GM08714 (cell line): ENCODE results near the gene STYXL1.
"Not testable (repeated sequence)": the region's sequence is repeated elsewhere in the genome, so short reads cannot be mapped to it uniquely, and the experiment has no call there.

Experiments
- H3K4me3 ChIP-seq: fragments of 200-500 bp; sonication (Bioruptor generic); 2 replicates; pipeline ENCODE4 v1.5.1; 2014; ENCODE audit warnings: mild to moderate bottlenecking, low read length, inconsistent platforms
- ZNF274 ChIP-seq: IDR thresholded peaks from 2 replicates; pipeline ENCODE4 v1.6.1; 2012; ENCODE audit warnings: mild to moderate bottlenecking, low read depth, low read length

STYXL1 gene

DNA sequence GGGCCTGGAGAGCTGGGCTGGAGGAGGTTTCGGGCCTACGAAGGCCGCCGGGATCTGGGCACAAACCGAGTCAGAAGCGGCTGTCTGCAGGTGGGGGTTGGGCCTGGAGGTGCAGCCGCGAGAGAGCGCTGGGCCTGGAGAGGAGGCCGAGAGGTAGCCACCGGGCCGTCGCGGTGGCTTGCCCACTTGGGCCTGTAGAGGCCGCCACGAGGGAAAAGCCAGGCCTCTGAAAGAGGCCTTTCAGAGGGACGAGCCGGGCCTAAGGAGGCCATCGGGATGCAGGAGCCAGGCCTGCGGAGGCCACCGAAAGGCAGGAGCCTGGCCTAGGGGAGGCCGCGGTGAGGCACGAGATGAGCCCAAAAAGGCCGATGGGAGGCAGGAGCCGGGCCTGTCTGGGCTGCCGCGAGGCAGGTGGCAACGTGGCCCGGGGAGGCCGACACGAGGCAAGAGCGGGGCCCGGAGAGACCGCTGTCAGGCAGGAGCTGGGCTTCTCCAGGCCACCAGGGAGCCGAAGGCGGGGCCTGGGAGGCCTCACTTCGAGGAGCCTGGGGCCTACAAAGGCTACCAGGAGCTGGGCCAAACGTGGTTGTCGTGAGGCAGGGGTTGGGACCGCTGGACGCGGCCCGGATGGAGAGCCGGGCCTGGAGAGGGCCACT, 25.7 kb upstream of the STYXL1 start:
- no peak overlapping the region for H3K4me3 ChIP-seq
- no peak for TF ChIP-seq ZNF274

DNA sequence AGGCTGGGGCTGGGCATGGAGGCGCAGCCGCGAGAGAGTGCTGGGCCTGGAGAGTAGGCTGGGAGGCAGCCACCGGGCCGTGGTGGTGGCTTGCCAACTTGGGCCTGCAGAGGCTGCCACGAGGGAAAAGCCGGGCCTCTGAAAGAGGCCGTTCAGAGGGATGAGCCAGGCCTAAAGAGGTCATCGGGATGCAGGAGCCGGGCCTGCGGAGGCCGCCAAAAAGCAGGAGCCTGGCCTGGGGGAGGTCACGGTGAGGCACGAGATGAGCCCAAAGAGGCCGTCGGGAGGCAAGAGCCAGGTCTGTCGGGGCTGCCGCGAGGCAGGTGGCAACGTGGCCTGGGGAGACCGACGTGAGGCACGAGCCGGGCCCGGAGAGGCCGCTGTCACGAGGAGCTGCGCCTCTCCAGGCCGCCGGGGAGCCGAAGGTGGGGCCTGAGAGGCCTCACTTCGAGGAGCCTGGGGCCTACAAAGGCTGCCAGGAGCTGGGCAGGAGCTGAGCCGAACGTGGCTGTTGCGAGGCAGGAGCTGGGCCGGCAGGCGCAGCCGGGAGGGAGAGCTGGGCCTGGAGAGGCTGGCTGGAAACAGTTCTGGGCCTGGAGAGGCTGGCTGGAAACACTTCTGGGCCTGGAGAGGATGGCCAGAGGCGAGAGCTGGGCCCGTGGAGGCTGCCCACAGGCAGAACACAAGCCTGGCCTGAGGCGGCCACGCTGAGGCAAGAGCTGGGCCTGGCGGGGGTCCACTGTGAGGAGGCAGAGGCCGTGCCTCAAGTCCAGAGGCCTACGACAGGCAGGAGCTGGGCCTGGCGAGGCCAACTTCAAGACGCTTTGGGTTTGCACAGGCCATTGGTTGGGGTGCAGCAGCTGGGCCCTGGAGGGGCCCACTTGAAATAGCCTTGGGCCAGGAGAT, 24.7 kb upstream of the STYXL1 start:
- no peak for TF ChIP-seq ZNF274
- H3K4me3 ChIP-seq, result no peak overlapping the region

DNA sequence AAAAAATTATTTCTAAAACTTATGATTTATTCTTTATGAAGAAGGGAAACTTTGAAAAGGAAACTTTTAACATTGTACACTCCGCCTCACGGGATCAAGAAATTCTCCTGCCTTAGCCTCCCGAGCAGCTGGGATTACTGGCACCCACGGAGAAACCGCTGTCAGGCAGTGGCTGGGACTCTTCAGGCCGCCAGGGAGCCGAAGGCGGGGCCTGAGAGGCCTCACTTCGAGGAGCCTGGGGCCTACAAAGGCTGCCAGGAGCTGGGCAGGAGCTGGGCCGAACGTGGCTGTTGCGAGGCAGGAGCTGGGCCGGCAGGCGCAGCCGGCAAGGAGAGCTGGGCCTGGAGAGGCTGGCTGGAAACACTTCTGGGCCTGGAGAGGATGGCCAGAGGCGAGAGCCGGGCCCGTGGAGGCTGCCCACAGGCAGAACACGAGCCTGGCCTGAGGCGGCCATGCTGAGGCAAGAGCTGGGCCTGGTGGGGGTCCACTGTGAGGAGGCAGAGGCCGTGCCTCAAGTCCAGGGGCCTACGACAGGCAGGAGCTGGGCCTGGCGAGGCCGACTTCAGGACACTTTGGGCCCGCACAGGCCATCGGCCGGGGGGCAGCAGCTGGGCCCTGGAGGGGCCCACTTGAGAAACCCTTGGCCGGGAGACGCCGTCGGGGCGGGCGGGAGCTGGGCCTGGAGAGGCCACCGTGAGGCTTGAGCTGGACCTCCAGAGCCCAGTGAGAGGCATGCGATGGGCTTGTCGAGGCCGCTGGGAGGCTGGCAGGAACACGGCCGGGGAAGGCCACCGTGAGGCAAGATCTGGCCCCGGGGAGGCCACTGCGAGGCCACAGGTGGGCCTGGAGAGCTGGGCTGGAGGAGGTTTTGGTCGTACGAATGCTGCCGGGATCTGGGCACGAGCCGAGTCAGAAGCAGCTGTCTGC, 23.8 kb upstream of the STYXL1 start:
- TF ChIP-seq ZNF274, result no peak
- no peak overlapping the region for H3K4me3 ChIP-seq

DNA sequence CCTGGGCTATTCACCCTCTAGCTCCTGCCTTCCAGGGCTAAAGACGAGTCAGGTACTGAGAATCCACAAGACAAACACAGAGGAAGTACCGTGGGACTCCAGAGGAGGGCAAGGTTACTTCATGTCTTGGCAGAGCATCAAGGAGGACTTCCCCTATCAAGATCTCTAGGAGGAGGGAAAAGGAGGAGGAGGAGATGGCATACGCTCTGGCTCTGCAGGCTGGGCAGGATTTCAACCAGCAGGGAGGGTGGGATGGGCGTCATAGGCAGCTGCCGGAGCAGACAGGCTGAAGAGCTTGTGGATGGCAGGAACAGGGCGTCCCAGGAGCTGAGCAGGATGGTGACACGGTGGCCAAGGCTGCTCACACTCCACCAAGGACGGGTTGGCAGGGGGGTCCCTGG, 21.4 kb upstream of the STYXL1 start:
- H3K4me3 ChIP-seq, result no peak overlapping the region
- TF ChIP-seq ZNF274, result no peak

DNA sequence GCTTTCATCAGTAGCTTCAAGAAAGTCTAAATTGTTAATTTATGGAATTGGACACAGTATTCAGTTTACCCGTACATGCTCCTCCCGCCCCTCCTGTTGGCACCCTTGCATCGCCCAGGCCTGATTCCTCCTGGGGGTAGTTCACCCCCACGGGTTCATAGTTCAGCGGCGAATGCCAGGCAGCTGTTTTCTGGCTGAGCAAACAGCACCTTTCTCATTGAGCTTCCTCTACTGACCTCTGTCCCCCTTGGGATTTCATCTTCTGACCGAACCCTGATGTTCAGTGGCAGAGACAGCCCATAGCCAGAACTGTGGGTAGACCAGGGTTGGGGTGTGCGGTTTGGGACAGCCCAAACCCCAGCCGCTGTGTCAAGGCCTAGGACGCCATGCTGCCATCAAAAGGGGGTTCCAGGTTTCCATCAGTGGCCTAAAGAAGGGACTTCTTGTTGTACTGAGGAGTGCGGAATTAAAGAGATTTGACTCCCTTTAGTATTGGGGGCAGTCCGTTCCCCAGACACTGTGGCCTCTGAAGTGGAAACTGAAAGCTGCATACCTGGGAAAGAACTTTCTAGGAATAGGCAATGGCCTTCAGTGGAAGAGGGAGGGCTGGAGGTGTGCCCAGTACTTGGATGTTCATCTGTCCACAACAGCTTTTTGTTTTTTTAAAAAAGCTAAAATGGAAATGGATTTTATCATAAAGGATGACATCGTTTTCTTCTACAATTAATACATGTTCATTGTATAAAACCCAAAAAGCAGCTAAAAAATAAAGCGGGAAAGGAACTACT, 19.1 kb upstream of the STYXL1 start:
- TF ChIP-seq ZNF274, result no peak
- H3K4me3 ChIP-seq, result no peak overlapping the region

DNA sequence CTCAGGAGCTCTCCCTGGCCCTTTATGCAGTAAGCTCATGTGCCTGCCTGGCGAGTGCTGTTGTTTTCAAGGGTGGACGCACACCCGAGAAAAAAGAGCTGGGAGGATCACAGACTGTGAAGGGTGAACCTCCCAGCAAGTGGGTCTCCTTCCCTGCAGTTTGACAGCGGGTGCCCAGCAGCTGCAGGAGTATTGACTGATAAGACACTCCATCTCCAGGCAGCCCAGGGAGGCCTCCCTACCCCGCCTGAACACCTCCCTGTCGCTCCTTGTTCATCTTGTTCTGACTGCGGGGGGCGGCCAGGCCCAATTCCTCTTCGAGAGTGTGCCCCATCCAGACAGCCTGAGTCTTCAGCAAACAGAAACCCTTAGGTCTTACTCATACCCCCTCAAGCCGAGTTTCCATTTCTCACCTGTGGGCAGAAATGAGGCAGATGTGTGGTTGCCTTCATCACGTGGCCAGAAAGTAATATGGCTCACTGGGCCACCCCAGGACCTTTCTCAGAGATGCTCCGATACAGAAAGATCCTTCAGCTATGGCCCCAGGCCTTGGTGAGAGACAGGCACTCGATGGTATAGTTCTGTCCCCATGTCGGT, 17.3 kb upstream of the STYXL1 start:
- H3K4me3 ChIP-seq, result no peak overlapping the region
- TF ChIP-seq ZNF274, result no peak

DNA sequence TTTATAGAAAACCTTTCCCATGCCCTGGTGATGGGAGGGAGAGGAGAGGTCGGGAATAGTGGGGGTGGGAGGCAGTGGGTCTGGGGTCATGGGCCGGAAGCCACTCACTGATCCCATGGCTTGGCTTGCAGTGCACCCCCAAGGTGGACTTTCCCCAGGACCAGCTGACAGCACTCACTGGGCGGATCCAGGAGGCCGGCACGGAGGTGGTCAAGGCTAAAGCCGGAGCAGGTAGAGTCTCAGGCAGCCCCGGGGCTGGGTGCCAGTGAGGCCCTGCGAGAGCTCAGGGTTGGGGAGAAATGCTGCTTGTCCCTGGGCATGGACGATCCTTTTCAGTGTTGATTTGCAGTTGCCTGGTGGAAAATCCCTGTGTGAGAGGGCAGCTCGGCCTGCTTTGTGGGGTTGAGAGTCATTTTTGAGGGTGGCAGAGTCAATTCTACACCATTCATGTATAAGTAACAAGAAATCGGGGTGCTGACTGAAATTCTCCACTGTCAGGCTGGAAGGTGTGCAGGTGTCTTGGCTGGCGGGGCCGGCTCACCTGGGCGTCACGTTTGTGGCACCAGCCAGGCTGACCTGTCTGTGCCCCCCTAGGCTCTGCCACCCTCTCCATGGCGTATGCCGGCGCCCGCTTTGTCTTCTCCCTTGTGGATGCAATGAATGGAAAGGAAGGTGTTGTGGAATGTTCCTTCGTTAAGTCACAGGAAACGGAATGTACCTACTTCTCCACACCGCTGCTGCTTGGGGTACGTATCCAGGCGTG, 16.6 kb upstream of the STYXL1 start:
- no peak for TF ChIP-seq ZNF274
- H3K4me3 ChIP-seq, result no peak overlapping the region

DNA sequence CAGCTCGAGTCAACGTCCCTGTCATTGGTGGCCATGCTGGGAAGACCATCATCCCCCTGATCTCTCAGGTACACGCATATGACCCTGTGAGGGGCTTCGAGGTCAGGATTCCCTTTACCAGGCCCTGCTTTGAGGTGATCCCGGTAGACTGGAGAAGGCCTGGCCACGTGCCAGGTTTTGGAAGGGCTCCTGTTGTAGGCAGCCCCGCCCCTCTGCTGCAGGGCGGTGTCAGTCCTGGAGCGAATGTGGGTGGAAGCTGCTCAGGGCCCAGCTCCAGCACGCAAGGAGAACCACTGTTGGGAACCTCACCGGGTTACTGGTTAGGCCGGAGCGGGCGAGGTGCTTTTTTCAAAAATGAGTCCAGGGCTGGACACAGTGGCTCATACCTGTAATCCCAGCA, 15.7 kb upstream of the STYXL1 start:
- TF ChIP-seq ZNF274, result no peak
- no peak overlapping the region for H3K4me3 ChIP-seq

DNA sequence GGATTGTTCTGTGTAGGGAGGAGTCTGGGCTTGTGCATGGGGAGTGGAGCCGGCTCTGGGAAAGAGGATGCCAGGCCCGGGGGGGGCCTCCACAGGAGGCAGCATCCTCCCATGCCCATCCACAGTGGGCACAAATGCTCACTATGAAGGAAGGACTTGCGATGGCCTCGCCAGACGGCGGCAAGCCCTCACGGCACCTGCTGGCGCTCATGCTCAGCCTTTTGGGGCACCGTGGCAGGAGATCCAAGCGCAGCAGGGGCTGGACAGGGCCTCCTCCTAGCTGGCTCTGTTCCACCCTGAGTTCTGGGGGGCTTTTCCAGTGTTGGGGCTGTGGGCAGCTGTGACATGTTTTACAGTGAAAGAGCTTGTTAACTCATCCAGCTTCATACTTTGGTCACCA, 15.3 kb upstream of the STYXL1 start:
- no peak overlapping the region for H3K4me3 ChIP-seq
- TF ChIP-seq ZNF274, result no peak

DNA sequence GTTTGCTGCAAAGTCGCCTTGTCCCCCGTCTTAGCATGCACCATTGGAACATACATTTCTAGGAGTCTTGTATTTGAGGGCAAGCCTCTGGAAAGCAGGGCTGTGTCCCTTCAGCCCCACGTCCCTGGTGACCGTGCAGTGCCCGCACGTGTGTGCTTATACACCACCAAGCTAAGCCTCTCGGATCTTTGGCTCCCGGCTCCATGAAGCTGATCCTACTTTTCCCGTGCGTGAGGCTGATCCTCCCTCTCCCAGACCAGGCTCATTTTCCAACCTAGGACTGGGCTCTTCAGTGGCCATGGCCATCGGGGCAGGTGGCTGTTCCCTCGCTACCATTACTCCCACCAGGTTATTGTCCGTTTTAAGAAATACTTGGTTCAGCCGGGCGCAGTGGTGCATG, 14.5 kb upstream of the STYXL1 start:
- no peak overlapping the region for H3K4me3 ChIP-seq
- TF ChIP-seq ZNF274, result no peak

DNA sequence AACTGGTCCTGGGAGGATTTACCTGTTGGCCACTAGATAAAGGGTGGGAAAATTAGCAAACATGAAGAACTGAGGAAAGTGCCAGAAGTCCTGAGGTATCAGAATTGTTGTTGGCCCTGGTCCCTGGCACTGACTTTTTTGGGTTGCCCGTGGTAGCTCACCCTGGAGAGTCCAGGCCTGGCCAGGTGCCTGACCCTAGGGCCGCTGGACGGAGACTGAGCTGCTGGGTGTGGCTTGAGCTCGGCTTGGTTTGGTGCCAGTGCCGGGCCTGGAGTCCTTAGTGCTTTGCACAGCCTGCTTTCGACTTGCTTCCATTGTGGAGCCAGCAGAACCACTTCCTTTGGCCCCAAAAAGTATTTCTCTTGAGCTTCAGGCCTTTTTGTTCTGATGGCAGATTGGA, 13.0 kb upstream of the STYXL1 start:
- H3K4me3 ChIP-seq, result no peak overlapping the region
- TF ChIP-seq ZNF274, result no peak

DNA sequence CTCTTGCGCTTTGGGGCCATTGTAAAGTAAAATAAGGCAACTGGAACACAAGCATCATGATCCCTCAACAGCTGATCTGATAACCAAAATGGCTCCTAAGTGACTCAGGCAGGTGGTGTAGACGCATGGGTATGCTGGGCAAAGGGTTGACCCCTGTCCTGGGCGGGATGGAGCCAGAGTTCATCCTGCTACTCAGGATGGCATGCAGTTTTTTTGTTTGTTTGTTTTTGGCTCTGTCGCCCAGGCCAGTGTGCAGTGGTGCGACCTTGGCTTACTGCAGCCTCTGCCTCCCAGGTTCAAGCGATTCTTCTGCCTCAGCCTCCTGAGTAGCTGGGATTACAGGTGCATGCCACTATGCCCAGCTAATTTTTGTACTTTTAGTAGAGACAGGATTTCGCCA, 10.9 kb upstream of the STYXL1 start:
- H3K4me3 ChIP-seq, result not testable (repeated sequence)

DNA sequence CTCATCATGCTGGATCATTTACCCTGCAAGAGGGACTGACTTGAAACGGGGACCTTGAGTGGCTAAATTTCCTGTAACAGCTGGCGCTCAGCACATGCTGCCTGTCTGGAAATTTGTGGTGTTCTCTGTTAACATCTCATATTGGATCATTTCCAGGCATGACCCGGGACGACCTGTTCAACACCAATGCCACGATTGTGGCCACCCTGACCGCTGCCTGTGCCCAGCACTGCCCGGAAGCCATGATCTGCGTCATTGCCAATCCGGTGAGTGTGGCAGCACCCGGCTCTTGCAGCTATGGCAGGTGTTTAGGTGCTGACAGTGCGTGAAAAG, 10.0 kb upstream of the STYXL1 start:
- TF ChIP-seq ZNF274, result no peak

More for the DNA sequence above, 10.0 kb upstream of the STYXL1 start:
- H3K4me3 ChIP-seq, result no peak overlapping the region
